Panc1 (cell line): Measurements from ENCODE around the gene CTNNA1. TPM values are rescaled to one million over a fixed set of nuclear protein-coding genes. Genes with fewer than 3 reads are reported as not detected.

Source experiments
- ATAC-seq: fragments of 200-7000 bp; cut with Tn5 transposase; 2 replicates; pipeline ENCODE4 v1.9.1; 2020; ENCODE audit warnings: mild to moderate bottlenecking, moderate library complexity
- BruUV-seq: library from RNA; stranded (reverse); fragments of 400-500 nt; replicated peaks from 2 replicates; lab custom pipeline; 2021; lab: Mats Ljungman, UMichigan
- CTCF ChIA-PET: fragments of 300-600 bp; sonication (Branson Sonifier 250); formaldehyde crosslinking; loops from one replicate; lab custom pipeline; 2022; ENCODE audit warnings: antibody characterized with exemption; lab: Charles Lee
- POLR2A ChIA-PET: fragments of 300-600 bp; sonication (Branson Sonifier 250); formaldehyde crosslinking; loops from one replicate; lab custom pipeline; 2022; ENCODE audit warnings: antibody characterized with exemption; lab: Charles Lee
- DNase-seq: peaks from one replicate; pipeline ENCODE4 v3.0.0-alpha.2; 2010; ENCODE audit warnings: low read depth, low spot score
- H3K27ac ChIP-seq: 2 replicates; pipeline ENCODE4 v1.5.1; 2011; ENCODE audit warnings: mild to moderate bottlenecking, low read length, inconsistent platforms
- H3K27me3 ChIP-seq: fragments of 200-500 bp; sonication (Bioruptor generic); 2 replicates; pipeline ENCODE4 v1.6.0; 2014; ENCODE audit warnings: low read length, inconsistent platforms; ENCODE audit not compliant: control insufficient read depth, insufficient read depth
- H3K36me3 ChIP-seq: fragments of 200-500 bp; sonication (Bioruptor generic); 2 replicates; pipeline ENCODE4 v1.5.1; 2014; ENCODE audit warnings: inconsistent platforms, mild to moderate bottlenecking, low read length, moderate library complexity; ENCODE audit not compliant: control insufficient read depth, insufficient read depth
- H3K4me1 ChIP-seq: 2 replicates; pipeline ENCODE4 v1.5.1; 2011; ENCODE audit warnings: inconsistent platforms, mild to moderate bottlenecking, low read length, moderate library complexity; ENCODE audit not compliant: control insufficient read depth, insufficient read depth
- H3K4me3 ChIP-seq, 2 experiments: 2 replicates each; pipeline ENCODE4 v1.5.1; 2011 to 2012; ENCODE audit warnings: low read depth in 2 of 2, low read length in 2 of 2, mild to moderate bottlenecking in 2 of 2, inconsistent platforms in 1 of 2, moderate library complexity in 1 of 2
- H3K9me3 ChIP-seq: fragments of 200-500 bp; sonication (Bioruptor generic); 2 replicates; pipeline ENCODE4 v1.5.1; 2014; ENCODE audit warnings: low read depth, mild to moderate bottlenecking, inconsistent platforms, low read length, moderate library complexity; ENCODE audit not compliant: control insufficient read depth, insufficient read depth
- CTCF ChIP-seq: fragments of 450-650 bp; IDR thresholded peaks from 2 replicates; pipeline ENCODE4 v1.5.1; 2017; ENCODE audit warnings: mild to moderate bottlenecking
- POLR2AphosphoS5 ChIP-seq: IDR thresholded peaks from 2 replicates; pipeline ENCODE4 v1.6.1; 2012; ENCODE audit warnings: mild to moderate bottlenecking, low read depth, low read length, moderate library complexity
- REST ChIP-seq, 2 experiments: IDR thresholded peaks; 2 replicates each; pipeline ENCODE4 v1.6.1; 2011 to 2012; ENCODE audit warnings: low read depth in 2 of 2, control low read depth in 1 of 2, low read length in 1 of 2, mild to moderate bottlenecking in 1 of 2, moderate library complexity in 1 of 2; ENCODE audit not compliant: insufficient read depth in 1 of 2
- SIN3A ChIP-seq: IDR thresholded peaks from 2 replicates; pipeline ENCODE4 v1.6.1; 2012; ENCODE audit warnings: low read depth, mild to moderate bottlenecking, low read length, moderate library complexity, borderline replicate concordance; ENCODE audit not compliant: insufficient read depth
- TCF7L2 ChIP-seq: IDR thresholded peaks from 2 replicates; pipeline ENCODE4 v1.6.1; 2011; ENCODE audit warnings: mild to moderate bottlenecking, low read depth, low read length, inconsistent platforms
- in situ Hi-C: cut with HindIII; loops from 2 replicates; pipeline ENCODE4 v1.10.0; 2016; ENCODE audit warnings: low sequenced_read_pairs, low pct_unique_long_range_greater_than_20kb
- intact Hi-C: fragments of 100-400 bp; cut with micrococcal nuclease; formaldehyde crosslinking; loops from one replicate; pipeline ENCODE4 v1.10.0; 2022; ENCODE audit not compliant: unreplicated experiment
- total RNA-seq: library from RNA; stranded (reverse); gene quantifications from one replicate; pipeline ENCODE4 v1.2.1, GENCODE V29; 2021; ENCODE audit not compliant: unreplicated experiment

Gene CTNNA1
- total RNA-seq, 1 experiment from 2014 or later: 298 TPM

- Histone ChIP-seq H3K36me3 (no peaks in the 10 kb centered on the region), H3K27ac (no peak overlapping the region), H3K9me3 (no peaks in the 10 kb centered on the region), H3K27me3 (no peaks in the 10 kb centered on the region), H3K4me1 (no peaks in the 10 kb centered on the region), H3K4me3 (no peak overlapping the region)
- in situ Hi-C loops (no loop called here), intact Hi-C loops (no loop called here)
- ChIA-PET POLR2A (no interaction called here), CTCF (no interaction called here)
- no TSS peak for BruUV-seq
- TF ChIP-seq SIN3A: no peak
- no peak for TF ChIP-seq POLR2AphosphoS5
- TF ChIP-seq TCF7L2: no peak
- no peak for TF ChIP-seq REST (IDR thresholded peaks at IDR 0.05; ENCODE audit: insufficient read depth in 1 of 2, low read depth in 2 of 2, low read length in 1 of 2)
- TF ChIP-seq CTCF: no peak
- DNase-seq (no peak), ATAC-seq (no peak)
Measured at GRCh38 chr5:138942066-138942465, 188.8 kb downstream of the CTNNA1 start.

GRCh38 chr5:138942861-138943260 is 189.6 kb downstream of the CTNNA1 start:
- no peaks in the 10 kb centered on the region for H3K9me3 ChIP-seq
- intact Hi-C loops (no loop called here), in situ Hi-C loops (no loop called here)
- no peaks in the 10 kb centered on the region for H3K27me3 ChIP-seq
- POLR2A ChIA-PET: no interaction called here
- H3K4me1 ChIP-seq: no peaks in the 10 kb centered on the region
- no TSS peak for BruUV-seq
- CTCF ChIA-PET: no interaction called here
- H3K36me3 ChIP-seq: no peaks in the 10 kb centered on the region
- H3K4me3 ChIP-seq: no peak overlapping the region
- TF ChIP-seq CTCF: no peak
- TF ChIP-seq REST (IDR thresholded peaks at IDR 0.05; ENCODE audit: insufficient read depth in 1 of 2, low read depth in 2 of 2, low read length in 1 of 2): no peak
- TF ChIP-seq SIN3A: no peak
- TF ChIP-seq TCF7L2: no peak
- TF ChIP-seq POLR2AphosphoS5: no peak
- no peak overlapping the region for H3K27ac ChIP-seq
- ATAC-seq: no peak
- no peak for DNase-seq
